Neural crest cell (in vitro differentiated cells): Measurements from ENCODE around the gene ELOVL5. TPM values are rescaled to one million over a fixed set of nuclear protein-coding genes. Genes with fewer than 3 reads are reported as not detected.

ENCODE experiments used
- DNase-seq: peaks from one replicate; pipeline ENCODE4 v3.0.0; 2021; ENCODE audit warnings: low read depth, mixed read lengths, low spot score
- H3K27ac Mint-ChIP-seq: one replicate; pipeline ENCODE4 v1.8.0; 2021; ENCODE audit warnings: mild to moderate bottlenecking, mixed read lengths; ENCODE audit not compliant: unreplicated experiment
- H3K27me3 Mint-ChIP-seq: 2 replicates; pipeline ENCODE4 v1.8.0; 2021; ENCODE audit warnings: low read depth, mild to moderate bottlenecking, mixed read lengths
- H3K36me3 Mint-ChIP-seq: 2 replicates; pipeline ENCODE4 v1.8.0; 2021; ENCODE audit warnings: low read depth, mild to moderate bottlenecking, mixed read lengths
- H3K4me1 Mint-ChIP-seq: 2 replicates; pipeline ENCODE4 v1.8.0; 2021; ENCODE audit warnings: mixed read lengths
- H3K4me3 Mint-ChIP-seq: one replicate; pipeline ENCODE4 v1.8.0; 2021; ENCODE audit warnings: mild to moderate bottlenecking, mixed read lengths
- H3K9me3 Mint-ChIP-seq: 2 replicates; pipeline ENCODE4 v1.8.0; 2021; ENCODE audit warnings: mixed read lengths
- CTCF ChIP-seq: fragments of 200-600 bp; sonication (generic); conservative IDR thresholded peaks from 2 replicates; pipeline ENCODE4 v1.5.0; 2021; ENCODE audit warnings: antibody characterized with exemption, mild to moderate bottlenecking
- total RNA-seq: library from RNA; stranded (reverse); gene quantifications from 2 replicates; pipeline ENCODE4 v1.2.1, GENCODE V29; 2021

ELOVL5 gene
- total RNA-seq, 1 donor from 2014 or later, result 152 TPM

DNA sequence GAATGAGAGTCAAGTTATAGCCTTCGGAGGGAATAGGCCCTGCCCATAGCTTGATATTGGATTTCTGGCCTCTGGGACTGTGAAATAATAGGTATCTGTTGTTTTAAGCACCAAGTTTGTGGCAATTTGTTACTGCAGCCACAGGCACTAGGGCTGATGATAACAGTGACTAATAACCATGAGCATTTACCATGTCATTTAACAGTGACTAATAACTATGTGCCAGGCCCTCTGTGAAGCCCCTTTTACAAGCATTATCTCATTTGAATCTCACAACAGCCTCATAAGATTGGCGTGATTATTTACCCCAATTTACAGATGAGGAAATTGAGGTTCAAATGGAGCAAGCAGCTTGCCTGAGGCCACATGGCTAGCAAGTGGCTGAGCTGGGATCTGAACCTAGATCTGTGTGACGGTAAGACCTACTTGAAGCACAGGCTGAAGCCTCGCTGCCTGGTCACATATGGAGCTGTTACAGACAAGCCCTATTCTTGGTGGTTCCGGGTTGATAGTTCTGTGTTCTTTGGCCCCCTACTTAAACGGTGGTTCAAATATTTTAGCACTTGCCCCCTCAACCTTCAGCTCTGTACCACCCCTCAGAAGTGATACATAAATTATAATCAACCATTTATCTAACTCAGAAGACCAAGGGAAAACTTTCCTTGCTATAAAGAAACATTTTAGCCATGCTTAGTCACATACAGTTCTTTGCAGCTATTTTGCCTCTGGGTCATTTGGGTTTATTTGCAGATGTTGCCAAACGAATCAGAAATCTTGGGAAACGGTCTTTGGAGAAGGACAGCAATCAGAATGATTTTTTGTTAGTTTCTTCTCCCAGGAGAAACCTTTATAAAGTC is 98.3 kb downstream of the ELOVL5 start:
- no peak for DNase-seq
- TF ChIP-seq CTCF, result no peak
- H3K36me3 Mint-ChIP-seq, result peaks cover 10% of the 10 kb centered on the region
- no peak overlapping the region for H3K4me3 Mint-ChIP-seq
- no peaks in the 10 kb centered on the region for H3K4me1 Mint-ChIP-seq
- H3K27me3 Mint-ChIP-seq, result no peaks in the 10 kb centered on the region
- no peak overlapping the region for H3K27ac Mint-ChIP-seq
- H3K9me3 Mint-ChIP-seq, result peaks cover 3% of the 10 kb centered on the region

GRCh38 chr6:53246924-53247323 is 101.8 kb downstream of the ELOVL5 start:
- peaks cover 3% of the 10 kb centered on the region for H3K9me3 Mint-ChIP-seq
- H3K4me1 Mint-ChIP-seq, result no peaks in the 10 kb centered on the region
- H3K27me3 Mint-ChIP-seq, result no peaks in the 10 kb centered on the region
- no peaks in the 10 kb centered on the region for H3K36me3 Mint-ChIP-seq
- DNase-seq, result no peak
- TF ChIP-seq CTCF, result no peak
- no peak overlapping the region for H3K4me3 Mint-ChIP-seq
- H3K27ac Mint-ChIP-seq, result no peak overlapping the region

DNA sequence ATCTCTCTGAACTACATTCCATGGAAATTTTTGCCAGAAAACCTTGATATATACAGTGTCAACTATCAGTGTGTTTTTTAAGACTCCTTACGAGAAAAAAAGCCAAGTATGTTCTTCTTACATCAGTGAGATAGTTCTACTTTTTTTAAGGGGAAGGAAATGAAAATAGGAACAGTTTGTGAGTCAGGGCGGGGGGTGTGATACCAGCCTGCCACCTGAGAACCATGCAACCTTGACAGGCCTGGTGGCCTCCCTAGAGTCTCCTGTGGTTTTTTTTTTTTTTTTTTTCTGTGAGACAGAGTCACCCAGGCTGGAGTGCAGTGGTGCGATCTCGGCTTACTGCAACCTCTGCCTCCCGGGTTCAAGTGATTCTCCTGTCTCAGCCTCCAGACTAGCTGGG is 103.8 kb downstream of the ELOVL5 start:
- DNase-seq, result no peak
- H3K36me3 Mint-ChIP-seq, result no peaks in the 10 kb centered on the region
- no peaks in the 10 kb centered on the region for H3K27me3 Mint-ChIP-seq
- H3K4me3 Mint-ChIP-seq, result no peak overlapping the region
- TF ChIP-seq CTCF, result no peak
- no peak overlapping the region for H3K27ac Mint-ChIP-seq
- peaks cover 5% of the 10 kb centered on the region for H3K9me3 Mint-ChIP-seq
- no peaks in the 10 kb centered on the region for H3K4me1 Mint-ChIP-seq

- Mint-ChIP-seq H3K4me3 (no peak overlapping the region), H3K36me3 (no peaks in the 10 kb centered on the region), H3K27me3 (no peaks in the 10 kb centered on the region), H3K9me3 (peaks cover 5% of the 10 kb centered on the region), H3K27ac (no peak overlapping the region), H3K4me1 (no peaks in the 10 kb centered on the region)
- DNase-seq, result no peak
- TF ChIP-seq CTCF, result no peak
Measured at GRCh38 chr6:53244399-53244931, 104.3 kb downstream of the ELOVL5 start.

DNA sequence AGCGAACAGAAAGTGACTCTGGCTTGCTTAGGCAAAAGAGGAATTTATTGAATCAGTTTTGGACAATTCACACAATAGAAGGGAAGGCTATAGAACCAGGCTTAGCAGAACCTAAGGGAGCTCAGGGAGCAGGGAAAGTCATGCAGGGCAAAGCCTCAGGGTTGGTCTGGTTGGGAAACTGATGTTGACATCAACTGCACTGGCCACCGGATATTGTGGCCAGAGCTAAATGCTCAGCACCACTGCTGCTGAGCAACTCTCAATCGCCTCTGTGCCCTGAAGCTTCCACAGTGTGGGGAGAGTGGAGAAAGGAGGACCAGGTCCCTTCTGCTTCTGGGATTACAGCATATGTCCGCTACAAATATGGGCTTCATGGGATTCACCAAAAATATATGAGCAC is 106.8 kb downstream of the ELOVL5 start:
- peaks cover 5% of the 10 kb centered on the region for H3K9me3 Mint-ChIP-seq
- no peaks in the 10 kb centered on the region for H3K36me3 Mint-ChIP-seq
- H3K4me3 Mint-ChIP-seq, result no peak overlapping the region
- no peak overlapping the region for H3K27ac Mint-ChIP-seq
- H3K27me3 Mint-ChIP-seq, result no peaks in the 10 kb centered on the region
- DNase-seq, result no peak
- TF ChIP-seq CTCF, result no peak
- H3K4me1 Mint-ChIP-seq, result no peaks in the 10 kb centered on the region
